K562 (cell line): ENCODE results near the gene FASTK.

Source experiments
- HDAC3 ChIP-seq: fragments of 450-650 bp; IDR thresholded peaks from 2 replicates; pipeline ENCODE4 v1.6.1; 2018; ENCODE audit warnings: borderline replicate concordance, mild to moderate bottlenecking, moderate library complexity; ENCODE audit not compliant: partially characterized antibody
- SMC3 ChIP-seq: conservative IDR thresholded peaks from 2 replicates; pipeline ENCODE4 v1.6.1; 2011; ENCODE audit warnings: low read depth, low read length, improper control_type of control experiment; ENCODE audit not compliant: insufficient read depth
- TF ChIP-seq, protein P1 (sequence below): fragments of 250-450 bp; sonication (Bioruptor Pico); IDR thresholded peaks from 2 replicates; pipeline ENCODE4 v1.4.0; 2020; ENCODE audit warnings: mild to moderate bottlenecking, moderate library complexity

DNA sequence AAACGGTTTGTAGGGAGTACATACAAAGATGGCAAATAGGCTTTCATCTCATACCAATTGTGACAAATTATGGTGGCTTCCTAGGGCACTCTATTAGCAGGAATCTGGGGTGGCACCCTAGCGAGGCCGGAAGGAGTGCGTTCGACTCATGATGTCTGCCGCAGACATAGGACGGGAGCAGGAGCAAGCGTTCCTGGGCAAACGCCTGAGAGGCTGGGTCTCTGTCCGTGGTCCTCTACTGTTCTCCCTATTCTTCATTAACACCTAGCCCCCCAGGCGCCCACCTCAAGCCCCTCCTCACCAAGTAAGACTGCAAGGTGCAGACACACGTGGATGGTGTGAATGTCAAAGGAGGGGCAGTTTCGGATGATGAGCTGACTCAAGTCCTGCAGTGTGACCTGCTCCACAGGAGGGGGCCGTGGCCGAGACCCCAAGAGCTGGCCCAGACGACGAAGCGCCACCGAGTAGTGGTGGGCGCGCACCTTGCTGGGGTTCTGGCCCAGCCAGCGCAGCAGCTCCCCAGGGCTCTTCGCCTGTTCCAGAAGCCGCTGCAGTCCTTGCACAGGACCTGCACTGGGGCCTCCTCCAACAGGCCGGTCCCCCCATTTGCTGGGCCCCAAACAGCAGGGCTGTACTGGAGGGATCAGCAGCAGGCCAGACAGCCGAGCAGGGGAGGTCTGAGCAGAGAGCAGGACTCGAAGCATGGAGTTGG lies 1.3 kb downstream of the FASTK start:
- TF ChIP-seq SMC3 (no peak), HDAC3 (no peak)
- TF ChIP-seq, protein P1, sequence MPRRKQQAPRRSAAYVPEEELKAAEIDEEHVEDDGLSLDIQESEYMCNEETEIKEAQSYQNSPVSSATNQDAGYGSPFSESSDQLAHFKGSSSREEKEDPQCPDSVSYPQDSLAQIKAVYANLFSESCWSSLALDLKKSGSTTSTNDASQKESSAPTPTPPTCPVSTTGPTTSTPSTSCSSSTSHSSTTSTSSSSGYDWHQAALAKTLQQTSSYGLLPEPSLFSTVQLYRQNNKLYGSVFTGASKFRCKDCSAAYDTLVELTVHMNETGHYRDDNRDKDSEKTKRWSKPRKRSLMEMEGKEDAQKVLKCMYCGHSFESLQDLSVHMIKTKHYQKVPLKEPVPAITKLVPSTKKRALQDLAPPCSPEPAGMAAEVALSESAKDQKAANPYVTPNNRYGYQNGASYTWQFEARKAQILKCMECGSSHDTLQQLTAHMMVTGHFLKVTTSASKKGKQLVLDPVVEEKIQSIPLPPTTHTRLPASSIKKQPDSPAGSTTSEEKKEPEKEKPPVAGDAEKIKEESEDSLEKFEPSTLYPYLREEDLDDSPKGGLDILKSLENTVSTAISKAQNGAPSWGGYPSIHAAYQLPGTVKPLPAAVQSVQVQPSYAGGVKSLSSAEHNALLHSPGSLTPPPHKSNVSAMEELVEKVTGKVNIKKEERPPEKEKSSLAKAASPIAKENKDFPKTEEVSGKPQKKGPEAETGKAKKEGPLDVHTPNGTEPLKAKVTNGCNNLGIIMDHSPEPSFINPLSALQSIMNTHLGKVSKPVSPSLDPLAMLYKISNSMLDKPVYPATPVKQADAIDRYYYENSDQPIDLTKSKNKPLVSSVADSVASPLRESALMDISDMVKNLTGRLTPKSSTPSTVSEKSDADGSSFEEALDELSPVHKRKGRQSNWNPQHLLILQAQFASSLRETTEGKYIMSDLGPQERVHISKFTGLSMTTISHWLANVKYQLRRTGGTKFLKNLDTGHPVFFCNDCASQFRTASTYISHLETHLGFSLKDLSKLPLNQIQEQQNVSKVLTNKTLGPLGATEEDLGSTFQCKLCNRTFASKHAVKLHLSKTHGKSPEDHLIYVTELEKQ (CRISPR knock-in tag): no peak
